ENCODE measurements around the gene IRGQ.

- no peak for TF ChIP-seq POLR2A (IDR thresholded peaks at IDR 0.05)
- no peak for TF ChIP-seq CTCF (IDR thresholded peaks at IDR 0.05)
- TF ChIP-seq POLR2AphosphoS5 (IDR thresholded peaks at IDR 0.05) = no peak
These were observed 24.4 kb upstream of the IRGQ start for GRCh38 chr19:43620061-43621001.

Data from stomach (tissue), 4 donors.